Neural cell (in vitro differentiated cells): Measurements from ENCODE around the gene CDH4.

Source experiments
- EP300 ChIP-seq: fragments of 450-650 bp; conservative IDR thresholded peaks from 2 replicates; pipeline ENCODE4 v1.6.1; 2014; ENCODE audit warnings: antibody characterized with exemption, mild to moderate bottlenecking, moderate library complexity; ENCODE audit not compliant: poor library complexity, severe bottlenecking
- EZH2 ChIP-seq: fragments of 200-600, 300-800 bp; shearing (Covaris generic), sonication (generic); IDR thresholded peaks from 2 replicates; pipeline ENCODE4 v1.6.1; 2014; ENCODE audit warnings: antibody characterized with exemption, low read length, borderline replicate concordance, mild to moderate bottlenecking; ENCODE audit not compliant: insufficient read depth, poor library complexity, severe bottlenecking
- MXI1 ChIP-seq: fragments of 450-650 bp; conservative IDR thresholded peaks from 2 replicates; pipeline ENCODE4 v1.6.1; 2014; ENCODE audit warnings: antibody characterized with exemption, mild to moderate bottlenecking; ENCODE audit not compliant: poor library complexity, severe bottlenecking
- POLR2AphosphoS5 ChIP-seq: IDR thresholded peaks from 2 replicates; pipeline ENCODE4 v1.6.1; 2012
- RAD21 ChIP-seq: fragments of 450-650 bp; conservative IDR thresholded peaks from 2 replicates; pipeline ENCODE4 v1.6.1; 2014; ENCODE audit warnings: antibody characterized with exemption, mild to moderate bottlenecking, moderate library complexity
- TAF1 ChIP-seq: IDR thresholded peaks from 2 replicates; pipeline ENCODE4 v1.6.1; 2012; ENCODE audit warnings: low read depth
- TF ChIP-seq, protein P1 (sequence below): fragments of 450-650 bp; IDR thresholded peaks from 2 replicates; pipeline ENCODE4 v1.5.1; 2014; ENCODE audit warnings: antibody characterized with exemption, mild to moderate bottlenecking, moderate library complexity; ENCODE audit not compliant: poor library complexity, severe bottlenecking
- TF ChIP-seq, protein P2 (sequence below): IDR thresholded peaks from 2 replicates; pipeline ENCODE4 v1.6.1; 2012; ENCODE audit warnings: borderline replicate concordance

DNA sequence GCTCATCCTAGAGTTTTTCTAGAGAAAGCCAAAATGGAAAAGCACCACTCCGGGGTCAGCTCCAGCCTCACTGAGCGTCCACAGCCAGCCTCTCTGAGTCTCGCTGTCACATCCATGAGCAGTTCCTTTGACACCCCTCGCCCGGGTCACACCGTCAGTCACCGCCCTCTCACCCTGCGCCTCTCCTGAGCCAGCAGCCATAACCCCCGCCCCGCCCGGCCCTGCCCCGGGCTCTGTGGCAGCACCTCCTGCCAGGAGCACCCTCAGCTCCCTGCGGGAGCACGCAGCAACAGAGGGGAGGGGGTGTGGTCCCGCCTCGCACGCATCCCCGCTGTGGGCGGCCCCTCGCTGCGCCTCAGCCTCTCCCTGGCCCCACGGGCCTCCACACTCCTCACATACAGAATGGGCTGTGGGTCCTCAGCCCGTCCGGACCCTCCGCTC, 545.9 kb downstream of the CDH4 start:
- TF ChIP-seq MXI1 (no peak), POLR2AphosphoS5 (no peak), RAD21 (no peak), EP300 (no peak), TAF1 (no peak), EZH2 (no peak)
- TF ChIP-seq, protein P1, sequence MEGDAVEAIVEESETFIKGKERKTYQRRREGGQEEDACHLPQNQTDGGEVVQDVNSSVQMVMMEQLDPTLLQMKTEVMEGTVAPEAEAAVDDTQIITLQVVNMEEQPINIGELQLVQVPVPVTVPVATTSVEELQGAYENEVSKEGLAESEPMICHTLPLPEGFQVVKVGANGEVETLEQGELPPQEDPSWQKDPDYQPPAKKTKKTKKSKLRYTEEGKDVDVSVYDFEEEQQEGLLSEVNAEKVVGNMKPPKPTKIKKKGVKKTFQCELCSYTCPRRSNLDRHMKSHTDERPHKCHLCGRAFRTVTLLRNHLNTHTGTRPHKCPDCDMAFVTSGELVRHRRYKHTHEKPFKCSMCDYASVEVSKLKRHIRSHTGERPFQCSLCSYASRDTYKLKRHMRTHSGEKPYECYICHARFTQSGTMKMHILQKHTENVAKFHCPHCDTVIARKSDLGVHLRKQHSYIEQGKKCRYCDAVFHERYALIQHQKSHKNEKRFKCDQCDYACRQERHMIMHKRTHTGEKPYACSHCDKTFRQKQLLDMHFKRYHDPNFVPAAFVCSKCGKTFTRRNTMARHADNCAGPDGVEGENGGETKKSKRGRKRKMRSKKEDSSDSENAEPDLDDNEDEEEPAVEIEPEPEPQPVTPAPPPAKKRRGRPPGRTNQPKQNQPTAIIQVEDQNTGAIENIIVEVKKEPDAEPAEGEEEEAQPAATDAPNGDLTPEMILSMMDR: no peak
- TF ChIP-seq, protein P2, sequence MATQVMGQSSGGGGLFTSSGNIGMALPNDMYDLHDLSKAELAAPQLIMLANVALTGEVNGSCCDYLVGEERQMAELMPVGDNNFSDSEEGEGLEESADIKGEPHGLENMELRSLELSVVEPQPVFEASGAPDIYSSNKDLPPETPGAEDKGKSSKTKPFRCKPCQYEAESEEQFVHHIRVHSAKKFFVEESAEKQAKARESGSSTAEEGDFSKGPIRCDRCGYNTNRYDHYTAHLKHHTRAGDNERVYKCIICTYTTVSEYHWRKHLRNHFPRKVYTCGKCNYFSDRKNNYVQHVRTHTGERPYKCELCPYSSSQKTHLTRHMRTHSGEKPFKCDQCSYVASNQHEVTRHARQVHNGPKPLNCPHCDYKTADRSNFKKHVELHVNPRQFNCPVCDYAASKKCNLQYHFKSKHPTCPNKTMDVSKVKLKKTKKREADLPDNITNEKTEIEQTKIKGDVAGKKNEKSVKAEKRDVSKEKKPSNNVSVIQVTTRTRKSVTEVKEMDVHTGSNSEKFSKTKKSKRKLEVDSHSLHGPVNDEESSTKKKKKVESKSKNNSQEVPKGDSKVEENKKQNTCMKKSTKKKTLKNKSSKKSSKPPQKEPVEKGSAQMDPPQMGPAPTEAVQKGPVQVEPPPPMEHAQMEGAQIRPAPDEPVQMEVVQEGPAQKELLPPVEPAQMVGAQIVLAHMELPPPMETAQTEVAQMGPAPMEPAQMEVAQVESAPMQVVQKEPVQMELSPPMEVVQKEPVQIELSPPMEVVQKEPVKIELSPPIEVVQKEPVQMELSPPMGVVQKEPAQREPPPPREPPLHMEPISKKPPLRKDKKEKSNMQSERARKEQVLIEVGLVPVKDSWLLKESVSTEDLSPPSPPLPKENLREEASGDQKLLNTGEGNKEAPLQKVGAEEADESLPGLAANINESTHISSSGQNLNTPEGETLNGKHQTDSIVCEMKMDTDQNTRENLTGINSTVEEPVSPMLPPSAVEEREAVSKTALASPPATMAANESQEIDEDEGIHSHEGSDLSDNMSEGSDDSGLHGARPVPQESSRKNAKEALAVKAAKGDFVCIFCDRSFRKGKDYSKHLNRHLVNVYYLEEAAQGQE: no peak
